GM19324 (cell line): ENCODE measurements around the gene UCN3.

Source experiments
- ATAC-seq: cut with Tn5 transposase; IDR thresholded peaks from one replicate; pipeline ENCODE4 v1.9.1; 2021; ENCODE audit warnings: mild to moderate bottlenecking, moderate library complexity; ENCODE audit not compliant: unreplicated experiment, low FRiP score

The UCN3 gene, protein sequence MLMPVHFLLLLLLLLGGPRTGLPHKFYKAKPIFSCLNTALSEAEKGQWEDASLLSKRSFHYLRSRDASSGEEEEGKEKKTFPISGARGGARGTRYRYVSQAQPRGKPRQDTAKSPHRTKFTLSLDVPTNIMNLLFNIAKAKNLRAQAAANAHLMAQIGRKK

DNA sequence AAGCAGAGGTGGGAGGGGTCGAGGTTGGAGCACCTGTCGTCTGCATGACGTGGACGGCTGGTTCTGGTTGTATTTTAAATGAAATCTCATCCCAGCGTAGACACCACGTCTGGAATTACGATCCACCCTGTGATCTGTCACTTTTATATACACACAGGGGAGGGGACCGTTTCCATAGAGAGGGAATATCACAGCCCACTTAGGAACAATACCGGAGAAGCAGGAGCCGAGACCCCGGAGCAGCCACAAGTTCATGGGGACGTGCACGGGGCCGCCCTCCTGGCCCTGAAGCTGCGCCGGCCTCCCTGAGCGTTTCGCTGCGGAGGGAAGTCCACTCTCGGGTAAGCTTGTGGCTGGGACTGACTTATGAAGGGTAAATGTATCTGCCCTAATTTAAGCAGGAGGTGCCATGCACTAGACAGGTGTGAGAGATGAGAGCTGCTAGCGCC, at the start of gene UCN3:
Gene UCN3 (plus strand): TSS at position 77 of the 449 bp plus-strand sequence. CDS start 8,755 bp downstream, outside the sequence.
- no peak for ATAC-seq

DNA sequence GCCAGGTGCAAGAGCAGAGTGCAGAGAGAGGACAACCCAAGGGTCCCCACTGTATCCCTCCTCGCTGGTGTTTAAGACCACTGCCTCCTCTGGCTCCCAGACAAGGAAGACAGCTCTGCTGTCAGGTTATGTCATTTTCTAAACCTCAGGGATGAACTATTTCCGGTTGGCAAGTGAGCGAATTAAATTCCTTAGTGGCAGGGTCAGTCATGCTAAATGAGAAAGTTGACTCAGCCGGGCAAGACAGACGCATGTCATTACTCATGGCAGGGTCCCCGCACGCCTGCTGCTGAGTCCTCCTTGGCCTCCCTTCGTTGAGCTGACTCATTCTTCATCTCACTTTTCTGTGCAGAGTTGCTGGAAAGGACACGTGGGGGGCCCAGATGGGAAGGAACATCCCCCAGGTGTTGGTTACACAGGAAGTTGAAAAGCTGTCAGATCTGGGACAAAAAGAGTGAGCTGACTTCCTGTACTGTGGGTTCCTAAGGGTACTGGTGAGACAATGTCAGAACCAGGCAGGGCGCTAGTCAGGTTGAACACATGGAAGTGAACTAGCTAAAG, 47.1 kb upstream of the UCN3 start:
- peak; percentile 53 for ATAC-seq

DNA sequence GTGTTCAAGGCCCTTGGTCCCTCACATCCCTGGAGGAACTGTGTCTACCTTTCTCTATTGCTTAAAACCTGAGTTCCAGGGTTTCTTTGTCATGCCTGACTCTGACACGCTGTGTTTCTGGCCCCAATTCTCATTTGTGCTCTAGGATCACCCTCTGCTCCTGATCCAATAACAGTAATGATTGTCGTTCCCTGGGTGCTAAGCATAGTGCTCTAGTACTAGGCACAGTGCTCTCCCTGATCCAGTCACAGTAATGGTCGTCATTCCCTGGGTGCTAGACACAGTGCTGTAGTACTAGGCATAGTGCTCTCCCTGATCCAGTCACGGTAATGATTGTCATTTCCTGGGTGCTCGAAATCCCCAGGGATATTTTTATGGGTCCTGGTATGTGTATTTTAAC, 46.6 kb upstream of the UCN3 start:
- no peak for ATAC-seq

DNA sequence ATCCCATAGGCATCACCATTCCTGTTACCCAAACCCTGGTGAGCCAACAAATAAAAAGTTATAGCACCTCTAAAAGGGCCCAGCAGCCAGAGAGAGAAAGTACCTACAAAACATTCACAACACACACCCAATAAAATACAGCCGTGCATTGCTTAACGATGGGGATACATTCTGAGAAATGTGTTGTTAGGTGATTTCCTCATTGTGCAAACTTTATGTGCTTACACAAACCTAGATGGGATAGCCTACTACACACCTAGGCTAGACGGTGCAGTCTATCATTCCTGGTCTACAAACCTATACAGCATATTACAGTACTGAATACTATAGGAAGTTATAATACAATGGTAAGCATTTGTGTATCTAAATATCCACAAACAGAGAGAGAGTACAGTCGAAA, 44.9 kb upstream of the UCN3 start:
- ATAC-seq = no peak

DNA sequence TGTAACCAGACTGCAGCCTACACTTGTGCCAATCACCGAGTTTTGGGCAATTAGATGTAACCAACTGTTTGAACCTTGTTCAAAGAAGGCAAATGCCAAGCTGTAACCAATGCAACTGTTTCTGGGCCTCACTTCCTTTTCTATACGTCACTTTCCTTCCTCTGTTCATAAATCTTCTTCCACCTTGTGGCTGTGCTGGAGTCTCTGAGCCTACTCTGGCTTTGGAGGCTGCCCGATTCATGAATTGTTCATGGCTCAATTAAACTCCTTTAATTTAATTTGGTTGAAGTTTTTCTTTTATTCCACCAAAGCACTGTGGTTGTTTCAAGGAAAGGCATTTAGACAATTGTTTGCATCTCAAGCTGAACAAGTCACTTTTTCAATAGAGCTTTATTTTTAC, 43.5 kb upstream of the UCN3 start:
- no peak for ATAC-seq

DNA sequence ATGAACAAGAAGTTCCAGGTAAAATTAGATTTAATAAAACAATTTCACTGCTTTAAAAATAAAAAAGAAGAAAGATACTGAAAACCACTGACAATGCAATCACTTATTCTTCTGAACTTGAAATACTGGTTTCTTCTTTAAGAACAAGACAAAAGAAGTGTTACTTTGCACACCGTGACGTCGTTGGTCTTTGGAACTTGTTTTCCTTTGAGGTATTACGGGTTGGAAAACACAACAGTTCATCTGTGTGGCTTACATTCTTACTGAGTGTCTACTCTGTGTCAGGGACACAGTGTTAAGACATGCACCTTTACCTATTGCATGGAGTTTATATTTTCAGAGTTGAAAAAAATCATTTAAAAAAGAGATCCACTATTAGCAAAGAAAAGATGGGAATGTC, 41.3 kb upstream of the UCN3 start:
- ATAC-seq = no peak

DNA sequence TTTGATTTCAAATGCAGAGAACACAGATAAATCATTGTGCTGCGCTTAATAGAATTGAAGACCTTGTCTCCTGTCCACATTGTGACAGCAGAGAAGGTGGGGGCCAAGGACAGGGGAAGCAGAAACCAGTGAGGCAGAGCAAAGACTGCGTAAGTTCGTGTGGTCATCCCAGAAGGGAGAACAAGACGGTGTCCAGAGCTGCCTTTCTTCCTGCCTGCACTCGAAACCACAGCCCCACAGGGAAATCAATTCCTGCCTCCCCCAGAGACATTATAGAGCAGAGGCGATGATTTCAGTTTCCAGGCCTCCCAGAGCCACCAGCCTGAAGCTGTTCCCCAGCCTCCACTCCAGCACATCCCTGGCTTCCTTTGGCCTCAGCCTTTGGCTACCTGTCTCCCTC, 39.7 kb upstream of the UCN3 start:
- no peak for ATAC-seq

DNA sequence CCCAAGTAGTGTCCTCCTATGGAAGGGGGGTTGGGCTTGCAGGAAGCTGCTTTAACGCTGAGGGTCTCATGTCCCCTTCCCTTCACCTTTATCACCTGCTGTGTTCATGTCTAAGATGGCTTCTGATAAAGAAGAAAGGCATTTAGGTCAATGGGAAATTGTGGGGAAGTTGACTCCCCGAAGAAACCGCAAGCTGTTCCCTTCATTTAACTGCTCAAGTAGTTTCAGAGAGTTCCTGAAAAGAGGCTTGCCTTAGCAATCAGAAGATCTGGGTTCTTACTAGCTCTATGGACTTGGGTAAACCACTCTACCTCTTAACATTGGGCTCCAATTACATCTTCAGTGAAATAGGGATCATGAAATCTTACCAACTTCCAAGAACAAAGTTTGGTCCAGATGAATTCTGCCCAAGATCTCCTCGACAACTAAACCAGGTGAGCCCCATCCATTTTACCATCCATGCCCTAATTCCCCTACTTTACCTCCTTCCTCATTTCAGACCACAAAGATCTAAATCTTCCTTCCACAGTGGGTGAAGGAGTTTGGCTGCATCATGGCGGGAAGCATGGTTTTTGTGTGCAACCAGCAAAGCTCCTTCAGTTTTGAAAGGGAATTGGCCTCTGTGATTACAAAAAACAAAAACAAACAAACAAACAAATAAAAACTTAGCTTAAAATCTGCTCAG, 30.4 kb upstream of the UCN3 start:
- ATAC-seq = no peak

DNA sequence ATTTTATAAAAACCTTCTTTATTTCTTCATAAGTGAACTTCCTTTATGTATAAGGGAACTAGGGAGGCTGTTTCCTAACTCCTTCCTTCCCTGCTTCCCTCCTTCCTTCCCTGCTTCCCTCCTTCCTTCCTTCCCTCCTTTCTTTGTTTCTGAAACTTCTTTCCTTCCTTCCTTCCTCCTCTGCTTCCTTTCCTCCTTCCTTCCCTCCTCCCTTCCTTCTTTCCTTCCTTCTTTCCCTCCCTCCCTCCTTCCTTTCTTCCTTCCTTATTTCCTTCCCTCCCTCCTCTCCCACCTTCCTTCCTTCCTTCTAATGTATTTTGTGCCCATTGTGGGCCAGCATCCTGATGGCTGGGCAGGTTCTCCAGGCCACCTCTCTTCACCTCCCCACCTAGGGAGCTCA, 26.8 kb upstream of the UCN3 start:
- ATAC-seq = no peak

DNA sequence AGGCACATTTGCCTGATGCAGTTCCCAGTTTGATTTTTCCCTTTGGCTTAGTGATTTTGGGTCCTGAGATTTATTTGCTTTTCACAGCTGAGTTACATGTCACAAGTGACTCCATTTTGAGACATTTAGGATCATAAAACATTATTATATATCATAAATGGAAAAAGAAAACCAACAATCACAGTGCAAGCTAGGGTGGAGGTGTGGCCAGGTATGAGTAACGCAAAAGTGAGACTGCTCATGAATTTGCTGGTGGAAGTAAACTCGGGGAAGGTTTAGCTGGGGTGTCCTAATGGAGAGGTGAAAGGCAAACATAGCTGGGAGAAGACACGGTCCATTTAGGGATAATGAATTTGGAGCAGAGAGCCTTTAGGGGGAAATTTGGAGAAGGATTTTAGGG, 21.7 kb upstream of the UCN3 start:
- ATAC-seq = no peak

DNA sequence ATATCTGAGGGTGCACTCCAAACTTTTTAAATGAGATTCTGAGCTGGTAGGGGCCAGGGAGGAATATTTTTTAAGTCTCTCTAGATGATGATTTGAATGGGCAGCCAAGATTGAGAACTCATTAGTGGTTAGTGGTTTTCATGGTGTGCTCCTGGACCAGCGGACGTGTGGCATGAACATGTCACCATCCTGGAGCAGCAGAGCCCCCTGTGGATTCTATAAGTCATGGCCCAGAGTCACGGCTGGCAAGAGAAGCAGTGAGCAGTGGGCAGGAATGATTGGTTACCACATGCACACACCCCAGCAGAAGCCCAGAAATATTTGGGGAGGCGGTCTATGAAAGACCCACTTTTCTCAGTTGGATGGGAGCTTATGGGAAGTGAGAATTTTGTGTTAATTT, 21.2 kb upstream of the UCN3 start:
- ATAC-seq = no peak

DNA sequence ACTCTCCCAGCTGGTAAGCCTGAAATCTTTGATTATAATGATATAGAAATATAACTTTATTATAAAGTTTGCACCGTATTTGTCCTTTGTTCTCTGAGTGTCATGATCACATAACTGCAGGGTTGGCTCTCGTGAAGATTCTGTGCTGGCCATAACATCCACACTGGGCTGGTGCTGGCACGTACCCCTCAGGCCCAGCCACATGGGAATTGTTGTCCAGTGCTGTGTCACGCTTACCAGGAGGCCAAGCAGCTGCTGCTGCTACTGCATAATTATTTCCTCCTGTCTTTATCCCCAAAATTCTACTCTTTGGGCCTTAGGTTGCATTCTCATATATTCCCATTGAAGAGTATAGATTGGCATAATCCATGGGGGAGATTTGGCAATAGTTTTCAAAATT, 20.8 kb upstream of the UCN3 start:
- no peak for ATAC-seq

DNA sequence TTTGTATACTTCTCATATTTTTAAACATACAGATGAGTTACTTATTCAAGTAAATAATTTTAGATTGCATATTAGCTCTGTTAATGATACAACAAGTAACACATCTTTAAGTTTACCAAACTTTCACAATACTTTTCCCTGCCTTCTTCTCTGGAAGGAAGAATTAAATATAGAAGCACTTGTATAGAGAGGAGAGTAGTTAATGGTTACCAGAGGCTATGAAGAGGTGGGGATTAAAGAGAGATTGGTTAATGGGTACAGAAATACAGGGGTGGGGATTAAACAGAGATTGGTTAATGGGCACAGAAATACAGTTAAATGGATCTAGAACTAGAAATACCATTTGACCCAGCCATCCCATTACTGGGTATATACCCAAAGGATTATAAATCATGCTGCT, 20.0 kb upstream of the UCN3 start:
- no peak for ATAC-seq

DNA sequence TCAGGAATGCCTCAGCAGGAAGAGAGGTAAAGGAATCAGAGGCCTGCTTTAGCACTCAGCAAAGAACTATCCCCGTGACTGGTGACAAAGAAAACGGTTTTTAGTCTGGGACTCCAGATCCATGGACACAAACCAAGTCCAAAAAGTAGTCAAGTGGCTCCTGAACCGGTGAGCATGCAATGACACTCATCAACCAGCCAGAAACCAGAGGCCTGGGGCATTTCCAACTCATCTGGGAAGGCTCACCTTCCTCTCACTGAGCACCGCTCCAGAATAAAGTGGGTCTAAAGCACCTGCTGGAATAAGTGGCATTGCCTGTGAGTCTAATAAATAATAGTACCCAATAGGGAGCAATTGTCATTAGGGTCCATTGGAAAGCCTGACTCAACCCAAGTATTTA, 17.9 kb upstream of the UCN3 start:
- no peak for ATAC-seq

DNA sequence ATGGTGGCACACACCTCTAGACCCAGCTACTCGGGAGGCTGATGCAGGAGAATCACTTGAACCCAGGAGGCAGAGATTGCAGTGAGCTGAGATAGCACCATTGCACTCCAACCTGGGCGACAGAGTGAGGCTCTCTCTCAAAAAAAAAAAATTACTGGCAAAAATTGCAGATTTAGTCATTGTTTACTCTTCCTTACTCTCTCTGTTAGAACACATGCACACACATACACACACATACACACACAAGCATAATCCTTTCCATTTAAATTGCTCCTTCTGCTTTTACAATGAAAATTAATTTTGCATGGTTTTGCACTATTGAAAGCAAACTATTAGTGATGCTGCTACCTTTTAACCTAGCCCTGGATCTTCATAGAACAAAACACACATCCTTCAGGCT, 15.4 kb upstream of the UCN3 start:
- no peak for ATAC-seq

DNA sequence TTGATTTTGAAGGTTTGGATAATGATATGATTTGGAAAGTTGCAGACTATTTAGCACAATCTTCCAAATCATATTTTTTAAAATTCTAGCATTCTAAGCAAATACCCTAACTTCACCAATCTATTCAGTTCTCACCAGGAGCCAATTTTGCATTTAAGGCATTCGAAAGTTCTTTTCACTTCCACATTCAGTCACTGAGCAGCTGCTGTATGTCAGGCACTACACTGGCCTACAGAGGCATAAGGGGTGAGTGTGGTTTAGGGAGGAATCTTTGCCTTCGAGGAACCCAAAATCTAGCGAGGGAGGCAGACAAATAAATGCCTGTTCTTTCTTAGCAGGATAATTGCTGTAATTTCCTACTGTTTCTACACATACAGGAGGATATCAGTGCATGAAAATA, 10.7 kb upstream of the UCN3 start:
- peak; percentile 88 for ATAC-seq

DNA sequence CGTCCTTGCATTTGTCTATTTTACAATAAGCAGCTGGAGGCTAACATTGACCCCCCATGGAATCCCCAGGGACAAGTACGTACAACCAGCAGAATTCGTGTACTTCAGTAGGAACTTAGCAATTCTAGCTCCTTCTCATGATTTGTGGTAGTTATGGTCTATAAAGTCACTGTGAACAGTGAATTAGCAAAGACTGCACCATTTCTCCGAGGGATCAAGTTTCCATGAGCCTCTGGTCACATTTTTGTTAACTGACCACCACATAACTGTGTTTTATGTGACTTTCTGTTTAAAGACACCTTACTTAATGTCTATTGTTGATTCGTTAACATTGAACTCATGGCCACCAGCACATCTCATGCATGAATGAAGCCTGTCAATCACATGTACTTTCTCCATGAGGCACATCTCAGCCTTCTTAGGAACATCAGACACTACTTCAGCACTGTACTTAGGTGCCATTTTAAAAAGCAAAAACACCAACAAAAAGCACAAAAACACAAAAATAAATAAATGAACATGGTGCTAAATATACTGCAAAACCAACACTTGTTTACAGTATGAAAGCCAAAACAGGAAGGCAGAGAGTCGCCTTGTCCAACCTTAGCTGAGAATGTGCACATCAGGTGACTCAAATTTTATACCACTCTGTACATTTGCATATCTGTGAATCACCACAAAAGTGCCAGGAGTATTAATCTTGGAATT, 9.0 kb upstream of the UCN3 start:
- ATAC-seq = no peak

DNA sequence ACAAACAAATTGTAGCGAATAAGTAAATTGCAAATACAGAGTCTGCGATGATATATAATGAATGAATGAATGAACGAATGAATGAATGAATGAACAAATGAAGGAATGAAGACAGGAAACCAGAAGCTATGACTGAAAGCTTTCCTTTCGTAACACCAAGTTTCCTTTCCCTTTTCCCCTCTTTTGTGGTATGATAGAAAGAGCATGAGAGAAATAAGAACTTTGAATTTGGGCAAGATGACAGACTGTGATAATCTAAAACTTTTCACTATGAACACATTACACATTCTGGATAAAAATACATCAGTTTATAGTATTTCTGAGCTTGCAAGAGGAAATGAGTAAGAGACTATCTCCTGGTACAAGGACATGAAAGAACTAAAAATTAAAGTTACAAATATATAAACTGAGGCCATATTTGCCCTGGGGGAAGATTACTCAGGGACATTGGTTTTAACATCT, 8.4 kb upstream of the UCN3 start:
- ATAC-seq = no peak

DNA sequence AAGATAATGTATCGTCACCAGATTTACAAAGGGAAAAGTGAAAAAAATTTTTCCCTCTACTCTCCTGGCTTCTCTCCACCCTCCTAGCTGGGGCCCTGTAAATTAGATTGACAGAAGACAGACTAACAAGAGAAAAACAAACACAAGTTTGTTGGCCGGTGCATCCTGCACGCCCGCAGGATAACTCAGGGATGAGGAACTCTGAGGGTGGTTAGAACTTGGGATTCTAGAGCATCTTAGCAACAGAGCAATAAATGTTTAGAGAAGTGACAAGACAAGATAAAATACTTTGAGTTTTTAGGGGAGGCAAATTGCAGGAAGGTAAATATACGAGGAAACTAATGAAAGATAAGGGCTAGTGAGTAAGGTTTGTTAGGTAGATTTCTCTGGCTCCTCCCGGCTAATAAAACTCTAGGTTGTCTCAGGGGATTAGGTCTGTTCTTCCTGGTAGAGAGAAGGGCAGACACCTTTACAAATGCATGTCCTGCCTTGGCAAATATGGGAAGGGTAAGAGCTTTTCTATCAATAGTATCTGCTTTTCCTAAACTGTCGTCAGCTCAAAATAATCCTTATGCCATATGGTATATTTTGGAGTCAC, 4.3 kb upstream of the UCN3 start:
- ATAC-seq = no peak

DNA sequence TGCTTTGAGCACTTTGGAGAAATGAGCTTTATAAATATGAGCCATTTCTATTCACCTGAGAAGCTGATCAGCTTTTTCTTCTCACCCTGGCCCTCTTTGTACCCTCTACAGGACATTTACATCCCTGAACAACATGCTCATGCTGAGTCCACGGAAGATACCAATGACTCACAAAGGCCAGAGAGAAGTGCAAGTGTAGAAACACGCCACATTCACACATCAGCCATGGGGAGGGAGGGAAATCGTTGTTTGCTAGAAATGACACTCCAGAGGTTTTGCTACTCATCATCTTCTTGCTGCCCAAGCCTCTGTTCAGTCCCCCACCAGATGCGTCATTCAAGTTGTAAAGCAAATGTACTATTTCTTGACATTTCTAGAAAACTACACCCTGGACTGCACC, 2.8 kb upstream of the UCN3 start:
- no peak for ATAC-seq

DNA sequence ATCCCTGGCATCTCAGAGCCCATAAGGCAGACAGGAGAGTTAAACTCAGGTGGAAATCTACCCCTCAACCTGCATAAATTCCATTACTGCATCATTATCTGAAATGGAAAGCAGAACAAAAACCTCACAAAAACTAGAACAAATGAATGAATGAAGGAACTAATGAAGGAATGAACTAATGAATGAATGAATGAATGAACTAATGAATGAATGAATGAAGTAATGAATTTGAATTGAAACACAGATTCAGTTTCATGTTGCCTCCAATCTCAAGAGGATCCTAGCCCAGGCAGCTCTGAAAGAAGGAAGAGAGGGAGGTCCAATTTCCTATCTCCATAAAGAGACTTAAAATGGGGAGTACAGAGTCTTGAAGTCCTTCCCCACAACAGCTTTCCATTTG, 1.9 kb upstream of the UCN3 start:
- no peak for ATAC-seq
